Large intestine (tissue), 3 donors: ENCODE results near the gene MIPOL1. TPM values are rescaled to one million over a fixed set of nuclear protein-coding genes. Genes with fewer than 3 reads are reported as not detected.
"Not testable (repeated sequence)": the region's sequence is repeated elsewhere in the genome, so short reads cannot be mapped to it uniquely, and the experiment has no call there.

Experiments used
- DNase-seq, 2 donors: peaks; one replicate each; pipeline versions ENCODE4 v3.0.0 to v3.0.0-alpha.2; 2013
- H3K27ac ChIP-seq: one replicate; pipeline ENCODE4 v1.5.1; 2013; ENCODE audit warnings: low read length
- H3K27me3 ChIP-seq: 2 replicates; pipeline ENCODE4 v1.6.1; 2013; ENCODE audit warnings: low read length; ENCODE audit not compliant: control insufficient read depth, insufficient read depth
- H3K36me3 ChIP-seq: 2 replicates; pipeline ENCODE4 v1.6.1; 2013; ENCODE audit warnings: low read length; ENCODE audit not compliant: control insufficient read depth, insufficient read depth
- H3K4me1 ChIP-seq: one replicate; pipeline ENCODE4 v1.6.1; 2013; ENCODE audit warnings: low read length; ENCODE audit not compliant: control insufficient read depth, insufficient read depth
- H3K4me3 ChIP-seq: one replicate; pipeline ENCODE4 v1.5.1; 2013; ENCODE audit warnings: low read length
- H3K9me3 ChIP-seq: one replicate; pipeline ENCODE4 v1.6.1; 2013; ENCODE audit warnings: mild to moderate bottlenecking, low read depth, low read length, moderate library complexity; ENCODE audit not compliant: control insufficient read depth
- WGBS: methylation state at CpG from one replicate; pipeline ENCODE4 v1.1.5; 2013; ENCODE audit warnings: low lambda C conversion rate; ENCODE audit not compliant: insufficient coverage; 5-methylcytosine and 5-hydroxymethylcytosine counted together
- polyA plus RNA-seq: library from polyadenylated mRNA; unstranded; fragments of 120-200 nt; gene quantifications from one replicate; pipeline ENCODE4 v1.2.1, GENCODE V29; 2013

The MIPOL1 gene
- polyA plus RNA-seq, 1 donor, result 10.0 TPM

DNA sequence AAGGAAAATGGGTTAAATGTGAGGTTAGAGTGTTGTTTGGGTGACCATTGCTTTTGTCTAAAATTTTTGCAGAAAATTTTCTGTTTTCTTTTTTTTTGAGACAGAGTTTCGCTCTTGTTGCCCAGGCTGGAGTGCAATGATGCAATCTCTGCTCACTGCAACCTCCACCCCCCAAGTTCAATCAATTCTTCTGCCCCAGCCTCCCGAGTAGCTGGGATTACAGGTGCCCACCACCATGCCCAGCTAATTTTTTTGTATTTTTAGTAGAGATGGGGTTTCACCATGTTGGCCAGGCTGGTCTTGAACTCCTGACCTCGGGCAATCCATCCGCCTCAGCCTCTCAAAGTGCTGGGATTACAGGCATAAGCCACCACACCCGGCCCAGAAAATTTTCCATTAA is 130.2 kb downstream of the MIPOL1 start:
- not testable (repeated sequence) for H3K4me1 ChIP-seq, DNase-seq, H3K9me3 ChIP-seq, H3K27me3 ChIP-seq, H3K27ac ChIP-seq, H3K4me3 ChIP-seq, H3K36me3 ChIP-seq
- 89% methylated on average over 3 of the region's 5 CpGs for WGBS

DNA sequence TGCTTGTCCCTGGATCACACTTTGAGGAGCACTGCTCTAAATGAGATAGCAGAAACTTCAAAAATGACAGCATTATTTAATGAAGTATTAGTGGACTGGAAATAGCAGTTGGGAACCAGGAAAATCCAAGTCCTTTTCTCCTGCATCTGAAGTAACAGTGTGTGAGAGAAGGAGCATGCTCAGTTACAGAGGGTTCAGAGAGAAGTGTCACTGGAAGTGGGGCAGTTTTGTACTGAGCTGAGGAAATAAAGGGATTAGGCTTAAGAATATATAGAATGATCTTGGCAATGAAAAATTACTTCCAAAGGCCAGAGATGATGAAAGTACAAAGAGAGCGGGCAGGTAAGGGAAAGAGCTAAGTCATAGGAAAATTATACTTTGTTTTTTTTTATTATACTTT is 130.9 kb downstream of the MIPOL1 start:
- H3K36me3 ChIP-seq, result no peaks in the 10 kb centered on the region
- DNase-seq, result peak in 1 of 2 donors; percentile 20
- H3K27ac ChIP-seq, result no peak overlapping the region
- WGBS, result 0% methylated on average over 1 of the region's 1 CpG
- H3K4me3 ChIP-seq, result no peak overlapping the region
- peaks cover 5% of the 10 kb centered on the region for H3K4me1 ChIP-seq
- H3K27me3 ChIP-seq, result no peaks in the 10 kb centered on the region
- no peaks in the 10 kb centered on the region for H3K9me3 ChIP-seq

DNA sequence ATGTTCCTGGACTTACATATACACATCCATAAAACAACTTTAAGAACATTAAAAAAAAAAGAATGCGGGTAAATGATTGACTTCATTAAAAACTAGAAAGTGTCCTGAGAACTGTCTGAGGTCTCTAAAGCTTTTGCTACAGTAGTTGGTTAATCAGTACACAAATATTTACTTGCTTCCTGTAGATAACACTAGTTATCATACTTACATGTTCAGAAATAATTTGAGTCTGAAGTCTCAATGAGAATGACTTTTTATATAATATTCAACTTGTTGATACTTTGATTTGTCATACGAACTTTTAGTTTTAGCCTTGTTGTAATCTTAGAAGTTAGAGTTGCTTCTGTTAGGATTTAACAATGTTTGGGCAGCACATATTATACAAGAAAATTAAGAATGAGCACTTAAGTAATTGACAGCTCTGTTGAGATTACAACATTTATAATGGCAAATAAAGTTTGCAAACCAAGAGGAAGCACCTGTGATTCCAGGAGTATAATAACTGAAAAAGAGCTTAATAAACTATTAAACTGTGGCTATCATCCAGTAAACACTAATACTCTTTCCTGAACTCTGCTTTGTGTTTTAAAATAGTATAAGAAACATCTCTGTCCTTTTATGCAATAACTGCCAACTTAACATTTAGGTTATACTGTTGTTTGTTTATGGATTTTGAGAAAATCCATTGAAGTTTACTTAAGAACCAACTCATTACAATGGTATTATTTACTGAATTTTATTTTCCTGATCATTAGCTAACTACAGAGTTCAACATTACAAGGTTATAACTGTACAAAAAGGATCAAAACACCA is 131.7 kb downstream of the MIPOL1 start:
- H3K27me3 ChIP-seq, result no peaks in the 10 kb centered on the region
- DNase-seq, result peak; percentile 27 to 74
- no peak overlapping the region for H3K4me3 ChIP-seq
- H3K9me3 ChIP-seq, result no peaks in the 10 kb centered on the region
- no peaks in the 10 kb centered on the region for H3K36me3 ChIP-seq
- H3K4me1 ChIP-seq, result peaks cover 5% of the 10 kb centered on the region
- 40% methylated on average over 1 of the region's 2 CpGs for WGBS
- H3K27ac ChIP-seq, result no peak overlapping the region

DNA sequence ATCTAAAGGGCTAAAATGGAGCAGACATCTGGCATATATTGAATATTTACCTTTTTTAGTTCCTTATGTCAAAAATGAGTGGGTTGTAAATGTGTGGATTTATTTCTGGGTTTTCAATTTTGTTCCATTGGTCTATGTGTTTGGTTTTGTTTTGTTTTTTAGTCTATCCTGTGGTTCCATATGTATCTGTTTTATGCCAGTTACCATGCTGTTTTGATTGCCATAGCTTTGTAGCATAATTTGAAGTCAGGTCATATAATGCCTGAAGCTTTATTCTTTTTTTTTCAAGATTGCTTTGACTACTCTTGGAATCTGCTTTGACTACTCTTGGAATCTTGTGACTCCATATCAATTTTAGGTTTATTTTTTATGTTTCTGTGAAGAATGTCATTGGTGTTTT is 133.2 kb downstream of the MIPOL1 start:
- H3K27me3 ChIP-seq, result no peaks in the 10 kb centered on the region
- DNase-seq, result no peak
- H3K4me3 ChIP-seq, result no peak overlapping the region
- no peak overlapping the region for H3K27ac ChIP-seq
- H3K36me3 ChIP-seq, result no peaks in the 10 kb centered on the region
- H3K9me3 ChIP-seq, result no peaks in the 10 kb centered on the region
- peaks cover 5% of the 10 kb centered on the region for H3K4me1 ChIP-seq

DNA sequence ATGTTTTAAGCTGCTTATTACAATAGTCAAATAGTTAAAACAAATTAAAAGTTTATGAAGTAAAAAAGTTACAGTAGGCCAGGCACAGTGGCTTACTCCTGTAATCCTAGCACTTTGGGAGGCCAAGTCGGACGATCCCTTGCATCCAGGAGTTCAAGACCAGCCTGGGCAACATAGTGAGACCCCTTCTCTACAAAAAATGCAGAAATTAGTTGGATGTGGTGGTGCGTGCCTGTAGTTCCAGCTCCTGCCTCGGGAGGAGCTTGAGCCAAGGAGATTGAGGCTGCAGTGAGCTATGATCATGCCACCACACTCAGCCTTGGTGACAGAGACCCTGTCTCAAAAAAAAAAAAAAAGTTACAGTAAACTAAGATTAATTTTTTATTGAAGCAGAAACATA is 142.6 kb downstream of the MIPOL1 start:
- Histone ChIP-seq H3K9me3 (no peaks in the 10 kb centered on the region), H3K27ac (no peak overlapping the region), H3K4me3 (no peak overlapping the region), H3K4me1 (no peaks in the 10 kb centered on the region), H3K27me3 (no peaks in the 10 kb centered on the region), H3K36me3 (no peaks in the 10 kb centered on the region)
- no peak for DNase-seq
- WGBS, result no CpG with 5 or more reads among the region's 4 CpGs

DNA sequence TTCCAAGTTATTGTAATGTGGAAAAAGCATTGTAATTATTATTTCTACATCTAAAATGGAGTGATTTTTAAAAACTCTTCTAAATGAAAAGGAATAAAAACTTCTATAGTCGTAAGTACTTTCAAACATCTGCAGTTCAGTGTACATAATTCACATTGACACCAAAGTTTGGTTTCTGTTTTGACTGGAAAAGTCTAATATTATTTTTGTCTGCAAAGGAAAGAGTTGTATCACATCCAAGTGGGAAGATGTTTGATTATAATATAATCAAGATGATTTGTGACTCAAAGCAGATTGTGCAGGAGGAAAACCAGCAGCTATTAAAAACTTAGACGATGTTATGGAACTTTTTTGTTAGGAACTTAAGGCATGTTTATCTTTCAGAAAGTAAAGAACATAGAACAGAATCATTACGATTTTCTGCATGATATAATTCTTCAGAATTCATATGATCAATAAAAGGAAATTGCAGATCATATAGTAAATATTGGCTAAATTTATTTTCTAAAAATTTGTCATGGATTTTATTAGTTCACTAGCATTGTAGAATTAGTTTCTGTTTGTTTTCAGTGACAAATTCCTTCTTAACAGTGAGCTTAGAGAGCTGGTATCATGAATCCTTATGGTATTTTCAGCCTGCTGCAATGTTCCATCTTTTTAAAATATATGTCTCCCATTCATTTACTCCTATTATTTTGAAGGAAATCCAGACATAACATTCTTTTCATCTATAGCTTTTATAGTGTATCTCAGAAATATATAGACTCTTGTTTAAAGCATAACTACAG is 145.8 kb downstream of the MIPOL1 start:
- H3K27ac ChIP-seq, result no peak overlapping the region
- H3K27me3 ChIP-seq, result no peaks in the 10 kb centered on the region
- H3K9me3 ChIP-seq, result no peaks in the 10 kb centered on the region
- no peak for DNase-seq
- H3K36me3 ChIP-seq, result no peaks in the 10 kb centered on the region
- 83% methylated on average over 1 of the region's 3 CpGs for WGBS
- H3K4me3 ChIP-seq, result no peak overlapping the region
- no peaks in the 10 kb centered on the region for H3K4me1 ChIP-seq

DNA sequence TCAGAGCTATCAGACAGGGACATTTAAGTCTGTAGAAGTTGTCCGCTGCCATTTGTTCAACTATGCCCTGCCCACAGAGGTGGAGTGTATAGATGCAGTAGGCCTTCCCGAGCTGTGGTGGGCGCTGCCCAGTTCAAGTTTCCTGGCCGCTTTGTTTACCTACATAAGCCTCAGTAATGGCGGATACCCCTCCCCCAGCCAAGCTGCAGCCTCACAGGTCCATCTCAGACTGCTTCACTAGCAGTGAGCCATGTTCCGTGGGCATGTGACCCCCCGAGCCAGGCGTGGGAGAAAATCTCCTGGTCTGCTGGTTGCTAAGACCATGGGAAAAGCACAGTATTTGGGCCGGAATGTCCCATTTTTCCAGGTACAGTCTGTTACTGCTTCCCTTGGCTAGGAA is 165.9 kb downstream of the MIPOL1 start:
- no peak for DNase-seq
- no peak overlapping the region for H3K4me3 ChIP-seq

DNA sequence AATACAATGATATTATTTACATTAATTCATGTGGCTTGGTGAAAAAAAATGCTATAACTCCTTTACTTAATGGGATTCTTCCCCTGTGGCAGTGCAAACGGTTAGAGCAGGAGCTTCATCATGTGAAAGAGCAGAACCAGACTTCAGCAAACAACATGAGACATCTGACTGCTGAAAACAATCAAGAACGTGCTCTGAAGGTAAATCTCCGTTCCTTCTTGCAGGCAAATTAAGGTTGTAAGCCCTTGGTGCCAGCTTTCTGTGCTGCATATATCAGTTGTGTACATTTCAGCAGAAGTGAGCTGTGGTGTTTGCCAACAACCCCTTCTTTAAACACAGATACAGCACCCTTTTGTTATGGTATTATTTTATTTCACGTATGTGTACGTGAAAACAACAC is 171.7 kb downstream of the MIPOL1 start:
- WGBS, result 50% methylated on average over 2 of the region's 5 CpGs
- Histone ChIP-seq H3K36me3 (no peaks in the 10 kb centered on the region), H3K27me3 (no peaks in the 10 kb centered on the region), H3K4me1 (no peaks in the 10 kb centered on the region), H3K4me3 (no peak overlapping the region), H3K27ac (no peak overlapping the region), H3K9me3 (no peaks in the 10 kb centered on the region)
- DNase-seq, result peak in 1 of 2 donors; percentile 2

More for the DNA sequence above, 165.9 kb downstream of the MIPOL1 start:
- no CpG with 5 or more reads among the region's 9 CpGs for WGBS
- Histone ChIP-seq H3K4me1 (no peaks in the 10 kb centered on the region), H3K9me3 (peaks cover 3% of the 10 kb centered on the region), H3K27me3 (no peaks in the 10 kb centered on the region), H3K27ac (no peak overlapping the region), H3K36me3 (no peaks in the 10 kb centered on the region)

DNA sequence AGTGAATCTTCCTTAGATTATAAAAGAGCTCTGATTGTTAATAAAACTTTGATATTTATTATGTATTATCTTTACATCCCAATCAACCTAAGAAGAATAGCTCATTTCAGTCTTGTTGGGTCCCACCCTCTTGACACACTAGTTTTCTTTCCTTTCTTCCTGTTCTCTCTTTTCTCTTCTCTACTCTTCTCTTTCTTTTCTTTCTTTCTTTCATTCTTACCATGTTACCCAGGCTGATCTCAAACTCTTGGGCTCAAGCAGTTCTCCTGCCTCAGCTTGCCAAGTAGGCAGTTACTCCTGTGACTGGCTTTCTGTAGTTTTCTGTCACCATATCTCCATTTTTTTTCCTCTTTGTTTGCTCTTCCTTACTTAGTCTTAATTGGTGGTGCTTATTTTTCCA is 177.8 kb downstream of the MIPOL1 start:
- Histone ChIP-seq H3K27me3 (no peaks in the 10 kb centered on the region), H3K9me3 (no peaks in the 10 kb centered on the region)
- no peak for DNase-seq

DNA sequence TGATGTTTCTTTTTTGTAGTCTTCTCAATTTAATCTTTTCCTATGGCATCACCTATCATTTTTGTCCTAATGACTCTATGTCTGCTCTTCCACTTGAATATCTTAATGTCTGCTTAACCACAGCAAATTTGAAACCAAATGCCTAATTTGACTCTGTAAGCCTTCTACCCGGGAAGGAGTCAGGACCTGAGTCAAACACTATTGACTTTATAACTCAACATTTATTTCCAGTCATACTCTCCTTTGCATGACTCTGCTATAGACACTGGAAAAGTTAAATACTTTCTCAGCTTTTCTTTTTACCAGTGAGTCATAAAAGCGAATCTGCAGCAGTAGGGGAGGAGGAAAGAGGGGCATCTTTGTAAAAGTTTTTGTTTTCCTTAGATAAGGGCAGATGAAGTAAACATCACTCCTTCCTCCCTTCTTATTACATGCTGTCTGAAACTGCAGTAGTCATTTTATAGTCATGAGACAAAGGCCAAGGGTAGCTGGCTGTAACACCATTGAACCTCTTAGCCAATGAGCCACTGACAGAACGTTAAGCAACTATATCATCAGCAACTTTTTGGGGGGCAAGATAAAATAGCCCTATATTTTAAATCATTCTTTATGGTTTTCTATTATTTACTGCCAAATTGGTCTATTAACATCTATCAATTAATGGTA is 179.3 kb downstream of the MIPOL1 start:
- no peaks in the 10 kb centered on the region for H3K27me3 ChIP-seq
- H3K36me3 ChIP-seq, result no peaks in the 10 kb centered on the region
- H3K27ac ChIP-seq, result no peak overlapping the region
- H3K9me3 ChIP-seq, result no peaks in the 10 kb centered on the region
- peak in 1 of 2 donors; percentile 49 for DNase-seq
- no peak overlapping the region for H3K4me3 ChIP-seq
- H3K4me1 ChIP-seq, result peaks cover 2% of the 10 kb centered on the region
- WGBS, result no CpG with 5 or more reads among the region's 3 CpGs

More for the DNA sequence above, 177.8 kb downstream of the MIPOL1 start:
- H3K4me1 ChIP-seq, result peaks cover 2% of the 10 kb centered on the region
- no peak overlapping the region for H3K27ac ChIP-seq
- no peaks in the 10 kb centered on the region for H3K36me3 ChIP-seq
- no peak overlapping the region for H3K4me3 ChIP-seq
